Activated naive CD8-positive, alpha-beta T cell (primary cell): ENCODE results near the gene HECW1.

ENCODE experiments used
- H3K27ac Mint-ChIP-seq: one replicate; pipeline ENCODE4 v1.8.0; 2021; ENCODE audit warnings: mixed read lengths
- H3K27me3 Mint-ChIP-seq: one replicate; pipeline ENCODE4 v1.8.0; 2021; ENCODE audit warnings: mixed read lengths
- H3K36me3 Mint-ChIP-seq: one replicate; pipeline ENCODE4 v1.8.0; 2021; ENCODE audit warnings: mixed read lengths
- H3K4me1 Mint-ChIP-seq: one replicate; pipeline ENCODE4 v1.8.0; 2021; ENCODE audit warnings: low read depth, mixed read lengths
- H3K4me3 Mint-ChIP-seq: one replicate; pipeline ENCODE4 v1.8.0; 2021; ENCODE audit warnings: mild to moderate bottlenecking, mixed read lengths
- H3K9me3 Mint-ChIP-seq: one replicate; pipeline ENCODE4 v1.8.0; 2021; ENCODE audit warnings: low read depth, mixed read lengths

The HECW1 gene

GRCh38 chr7:43533801-43534479 lies 421.5 kb downstream of the HECW1 start:
- Mint-ChIP-seq H3K27ac (no peak overlapping the region), H3K9me3 (no peaks in the 10 kb centered on the region), H3K4me1 (no peaks in the 10 kb centered on the region), H3K36me3 (no peaks in the 10 kb centered on the region), H3K27me3 (no peaks in the 10 kb centered on the region), H3K4me3 (no peak overlapping the region)

GRCh38 chr7:43535031-43535451 lies 422.6 kb downstream of the HECW1 start:
- no peak overlapping the region for H3K4me3 Mint-ChIP-seq

GRCh38 chr7:43535810-43536585 lies 423.6 kb downstream of the HECW1 start:
- Mint-ChIP-seq H3K9me3 (no peaks in the 10 kb centered on the region), H3K4me1 (no peaks in the 10 kb centered on the region), H3K27ac (no peak overlapping the region), H3K36me3 (no peaks in the 10 kb centered on the region), H3K4me3 (no peak overlapping the region), H3K27me3 (no peaks in the 10 kb centered on the region)

More at GRCh38 chr7:43535031-43535451, 422.6 kb downstream of the HECW1 start:
- H3K9me3 Mint-ChIP-seq: no peaks in the 10 kb centered on the region
- H3K36me3 Mint-ChIP-seq: no peaks in the 10 kb centered on the region
- no peaks in the 10 kb centered on the region for H3K4me1 Mint-ChIP-seq
- no peak overlapping the region for H3K27ac Mint-ChIP-seq
- H3K27me3 Mint-ChIP-seq: no peaks in the 10 kb centered on the region

- no peak overlapping the region for H3K4me3 Mint-ChIP-seq
These were observed 424.3 kb downstream of the HECW1 start for GRCh38 chr7:43536773-43537172.

GRCh38 chr7:43537765-43538403 lies 425.4 kb downstream of the HECW1 start:
- no peaks in the 10 kb centered on the region for H3K4me1 Mint-ChIP-seq
- no peaks in the 10 kb centered on the region for H3K36me3 Mint-ChIP-seq
- no peak overlapping the region for H3K4me3 Mint-ChIP-seq
- H3K9me3 Mint-ChIP-seq: no peaks in the 10 kb centered on the region
- H3K27me3 Mint-ChIP-seq: peaks cover 3% of the 10 kb centered on the region
- H3K27ac Mint-ChIP-seq: no peak overlapping the region

More at GRCh38 chr7:43536773-43537172, 424.3 kb downstream of the HECW1 start:
- no peaks in the 10 kb centered on the region for H3K36me3 Mint-ChIP-seq
- no peaks in the 10 kb centered on the region for H3K4me1 Mint-ChIP-seq
- no peaks in the 10 kb centered on the region for H3K27me3 Mint-ChIP-seq
- no peak overlapping the region for H3K27ac Mint-ChIP-seq
- H3K9me3 Mint-ChIP-seq: no peaks in the 10 kb centered on the region

GRCh38 chr7:43538404-43538771 lies 425.9 kb downstream of the HECW1 start:
- H3K27me3 Mint-ChIP-seq: peaks cover 5% of the 10 kb centered on the region

GRCh38 chr7:43540471-43540870 lies 428.0 kb downstream of the HECW1 start:
- peaks cover 5% of the 10 kb centered on the region for H3K27me3 Mint-ChIP-seq
- no peak overlapping the region for H3K4me3 Mint-ChIP-seq
- H3K36me3 Mint-ChIP-seq: no peaks in the 10 kb centered on the region
- H3K9me3 Mint-ChIP-seq: no peaks in the 10 kb centered on the region
- H3K4me1 Mint-ChIP-seq: no peaks in the 10 kb centered on the region
- no peak overlapping the region for H3K27ac Mint-ChIP-seq

More at GRCh38 chr7:43538404-43538771, 425.9 kb downstream of the HECW1 start:
- no peaks in the 10 kb centered on the region for H3K36me3 Mint-ChIP-seq
- H3K4me3 Mint-ChIP-seq: no peak overlapping the region
- no peaks in the 10 kb centered on the region for H3K4me1 Mint-ChIP-seq
- no peaks in the 10 kb centered on the region for H3K9me3 Mint-ChIP-seq
- H3K27ac Mint-ChIP-seq: no peak overlapping the region

GRCh38 chr7:43542716-43543115 lies 430.3 kb downstream of the HECW1 start:
- Mint-ChIP-seq H3K4me3 (no peak overlapping the region), H3K4me1 (no peaks in the 10 kb centered on the region), H3K36me3 (no peaks in the 10 kb centered on the region), H3K27ac (no peak overlapping the region), H3K27me3 (peaks cover 5% of the 10 kb centered on the region), H3K9me3 (peaks cover 3% of the 10 kb centered on the region)

GRCh38 chr7:43546231-43546630 lies 433.8 kb downstream of the HECW1 start:
- Mint-ChIP-seq H3K36me3 (no peaks in the 10 kb centered on the region), H3K4me1 (no peaks in the 10 kb centered on the region), H3K9me3 (peaks cover 3% of the 10 kb centered on the region), H3K27ac (no peak overlapping the region), H3K27me3 (peaks cover 5% of the 10 kb centered on the region), H3K4me3 (no peak overlapping the region)

- no peaks in the 10 kb centered on the region for H3K27me3 Mint-ChIP-seq
- H3K9me3 Mint-ChIP-seq: peaks cover 3% of the 10 kb centered on the region
- H3K27ac Mint-ChIP-seq: no peak overlapping the region
- no peaks in the 10 kb centered on the region for H3K36me3 Mint-ChIP-seq
- peaks cover 27% of the 10 kb centered on the region for H3K4me1 Mint-ChIP-seq
- H3K4me3 Mint-ChIP-seq: no peak overlapping the region
These were observed 438.0 kb downstream of the HECW1 start for GRCh38 chr7:43550427-43550826.

GRCh38 chr7:43552122-43552521 lies 439.7 kb downstream of the HECW1 start:
- H3K4me1 Mint-ChIP-seq: peaks cover 29% of the 10 kb centered on the region
- H3K4me3 Mint-ChIP-seq: no peak overlapping the region

GRCh38 chr7:43553999-43554398 lies 441.6 kb downstream of the HECW1 start:
- Mint-ChIP-seq H3K4me1 (peaks cover 29% of the 10 kb centered on the region), H3K4me3 (no peak overlapping the region), H3K27ac (peak overlapping the region; percentile 42), H3K36me3 (no peaks in the 10 kb centered on the region), H3K27me3 (no peaks in the 10 kb centered on the region), H3K9me3 (no peaks in the 10 kb centered on the region)

More at GRCh38 chr7:43552122-43552521, 439.7 kb downstream of the HECW1 start:
- H3K9me3 Mint-ChIP-seq: no peaks in the 10 kb centered on the region
- no peaks in the 10 kb centered on the region for H3K36me3 Mint-ChIP-seq
- no peak overlapping the region for H3K27ac Mint-ChIP-seq
- H3K27me3 Mint-ChIP-seq: no peaks in the 10 kb centered on the region

- Mint-ChIP-seq H3K4me1 (peaks cover 29% of the 10 kb centered on the region), H3K27me3 (no peaks in the 10 kb centered on the region), H3K27ac (no peak overlapping the region), H3K9me3 (no peaks in the 10 kb centered on the region), H3K36me3 (no peaks in the 10 kb centered on the region), H3K4me3 (peak overlapping the region; percentile 48)
These were observed 442.0 kb downstream of the HECW1 start for GRCh38 chr7:43554423-43554822.

GRCh38 chr7:43557831-43558495 lies 445.5 kb downstream of the HECW1 start:
- H3K27ac Mint-ChIP-seq: no peak overlapping the region
- H3K36me3 Mint-ChIP-seq: no peaks in the 10 kb centered on the region
- H3K27me3 Mint-ChIP-seq: peaks cover 12% of the 10 kb centered on the region
- no peaks in the 10 kb centered on the region for H3K9me3 Mint-ChIP-seq
- peaks cover 22% of the 10 kb centered on the region for H3K4me1 Mint-ChIP-seq
- H3K4me3 Mint-ChIP-seq: no peak overlapping the region
